Panc1 (cell line): Measurements from ENCODE around the gene ZCCHC7. TPM values are rescaled to one million over a fixed set of nuclear protein-coding genes. Genes with fewer than 3 reads are reported as not detected.

Experiments used
- ATAC-seq: fragments of 200-7000 bp; cut with Tn5 transposase; 2 replicates; pipeline ENCODE4 v1.9.1; 2020; ENCODE audit warnings: mild to moderate bottlenecking, moderate library complexity
- BruUV-seq: library from RNA; stranded (reverse); fragments of 400-500 nt; replicated peaks from 2 replicates; lab custom pipeline; 2021; lab: Mats Ljungman, UMichigan
- CTCF ChIA-PET: fragments of 300-600 bp; sonication (Branson Sonifier 250); formaldehyde crosslinking; loops from one replicate; lab custom pipeline; 2022; ENCODE audit warnings: antibody characterized with exemption; lab: Charles Lee
- POLR2A ChIA-PET: fragments of 300-600 bp; sonication (Branson Sonifier 250); formaldehyde crosslinking; loops from one replicate; lab custom pipeline; 2022; ENCODE audit warnings: antibody characterized with exemption; lab: Charles Lee
- DNase-seq: peaks from one replicate; pipeline ENCODE4 v3.0.0-alpha.2; 2010; ENCODE audit warnings: low read depth, low spot score
- H3K27ac ChIP-seq: 2 replicates; pipeline ENCODE4 v1.5.1; 2011; ENCODE audit warnings: mild to moderate bottlenecking, low read length, inconsistent platforms
- H3K27me3 ChIP-seq: fragments of 200-500 bp; sonication (Bioruptor generic); 2 replicates; pipeline ENCODE4 v1.6.0; 2014; ENCODE audit warnings: low read length, inconsistent platforms; ENCODE audit not compliant: control insufficient read depth, insufficient read depth
- H3K36me3 ChIP-seq: fragments of 200-500 bp; sonication (Bioruptor generic); 2 replicates; pipeline ENCODE4 v1.5.1; 2014; ENCODE audit warnings: inconsistent platforms, mild to moderate bottlenecking, low read length, moderate library complexity; ENCODE audit not compliant: control insufficient read depth, insufficient read depth
- H3K4me1 ChIP-seq: 2 replicates; pipeline ENCODE4 v1.5.1; 2011; ENCODE audit warnings: inconsistent platforms, mild to moderate bottlenecking, low read length, moderate library complexity; ENCODE audit not compliant: control insufficient read depth, insufficient read depth
- H3K4me3 ChIP-seq, 2 experiments: 2 replicates each; pipeline ENCODE4 v1.5.1; 2011 to 2012; ENCODE audit warnings: low read depth in 2 of 2, low read length in 2 of 2, mild to moderate bottlenecking in 2 of 2, inconsistent platforms in 1 of 2, moderate library complexity in 1 of 2
- H3K9me3 ChIP-seq: fragments of 200-500 bp; sonication (Bioruptor generic); 2 replicates; pipeline ENCODE4 v1.5.1; 2014; ENCODE audit warnings: low read depth, mild to moderate bottlenecking, inconsistent platforms, low read length, moderate library complexity; ENCODE audit not compliant: control insufficient read depth, insufficient read depth
- CTCF ChIP-seq: fragments of 450-650 bp; IDR thresholded peaks from 2 replicates; pipeline ENCODE4 v1.5.1; 2017; ENCODE audit warnings: mild to moderate bottlenecking
- POLR2AphosphoS5 ChIP-seq: IDR thresholded peaks from 2 replicates; pipeline ENCODE4 v1.6.1; 2012; ENCODE audit warnings: mild to moderate bottlenecking, low read depth, low read length, moderate library complexity
- REST ChIP-seq, 2 experiments: IDR thresholded peaks; 2 replicates each; pipeline ENCODE4 v1.6.1; 2011 to 2012; ENCODE audit warnings: low read depth in 2 of 2, control low read depth in 1 of 2, low read length in 1 of 2, mild to moderate bottlenecking in 1 of 2, moderate library complexity in 1 of 2; ENCODE audit not compliant: insufficient read depth in 1 of 2
- SIN3A ChIP-seq: IDR thresholded peaks from 2 replicates; pipeline ENCODE4 v1.6.1; 2012; ENCODE audit warnings: low read depth, mild to moderate bottlenecking, low read length, moderate library complexity, borderline replicate concordance; ENCODE audit not compliant: insufficient read depth
- TCF7L2 ChIP-seq: IDR thresholded peaks from 2 replicates; pipeline ENCODE4 v1.6.1; 2011; ENCODE audit warnings: mild to moderate bottlenecking, low read depth, low read length, inconsistent platforms
- in situ Hi-C: cut with HindIII; loops from 2 replicates; pipeline ENCODE4 v1.10.0; 2016; ENCODE audit warnings: low sequenced_read_pairs, low pct_unique_long_range_greater_than_20kb
- intact Hi-C: fragments of 100-400 bp; cut with micrococcal nuclease; formaldehyde crosslinking; loops from one replicate; pipeline ENCODE4 v1.10.0; 2022; ENCODE audit not compliant: unreplicated experiment
- total RNA-seq: library from RNA; stranded (reverse); gene quantifications from one replicate; pipeline ENCODE4 v1.2.1, GENCODE V29; 2021; ENCODE audit not compliant: unreplicated experiment

ZCCHC7 gene
- total RNA-seq, 1 experiment from 2014 or later, result 43.7 TPM

- Histone ChIP-seq H3K27me3 (no peaks in the 10 kb centered on the region), H3K4me1 (no peaks in the 10 kb centered on the region), H3K4me3 (no peak overlapping the region), H3K27ac (no peak overlapping the region), H3K9me3 (no peaks in the 10 kb centered on the region), H3K36me3 (no peaks in the 10 kb centered on the region)
- intact Hi-C loops (no loop called here), in situ Hi-C loops (no loop called here)
- no peak for TF ChIP-seq POLR2AphosphoS5
- no peak for TF ChIP-seq CTCF
- no peak for TF ChIP-seq SIN3A
- no peak for TF ChIP-seq REST (IDR thresholded peaks at IDR 0.05; ENCODE audit: insufficient read depth in 1 of 2, low read depth in 2 of 2, low read length in 1 of 2)
- TF ChIP-seq TCF7L2, result no peak
- POLR2A ChIA-PET, result no interaction called here
- BruUV-seq, result no TSS peak
- ATAC-seq (no peak), DNase-seq (no peak)
- CTCF ChIA-PET, result no interaction called here
Measured at GRCh38 chr9:37248651-37249163, 128.3 kb downstream of the ZCCHC7 start.

GRCh38 chr9:37251452-37251851 is 131.1 kb downstream of the ZCCHC7 start:
- Histone ChIP-seq H3K27ac (no peak overlapping the region), H3K4me3 (no peak overlapping the region), H3K36me3 (no peaks in the 10 kb centered on the region), H3K27me3 (no peaks in the 10 kb centered on the region), H3K4me1 (peaks cover 4% of the 10 kb centered on the region; the same call in 1 of the 2 replicates), H3K9me3 (no peaks in the 10 kb centered on the region)
- ChIA-PET CTCF (interaction anchor here (0.6 kb wide), 1 partner anchor 131 kb away, joined by 3 read pairs; no protein-coding TSS in a partner anchor), POLR2A (no interaction called here)
- ATAC-seq (no peak), DNase-seq (no peak)
- intact Hi-C loops (no loop called here), in situ Hi-C loops (no loop called here)
- TF ChIP-seq CTCF (no peak), TCF7L2 (no peak), SIN3A (no peak), REST (IDR thresholded peaks at IDR 0.05; ENCODE audit: insufficient read depth in 1 of 2, low read depth in 2 of 2, low read length in 1 of 2) (no peak), POLR2AphosphoS5 (no peak)
- BruUV-seq, result no TSS peak
